WTC11 (cell line): Measurements from ENCODE around the gene SYCP2L. TPM values are rescaled to one million over a fixed set of nuclear protein-coding genes. Genes with fewer than 3 reads are reported as not detected.

Experiments used
- ATAC-seq: fragments of 200-7000 bp; cut with Tn5 transposase; 2 replicates; pipeline ENCODE4 v1.10.0; 2021; ENCODE audit warnings: mild to moderate bottlenecking, moderate library complexity
- CTCF ChIA-PET: fragments of 300-600 bp; sonication (Branson Sonifier 250); formaldehyde crosslinking; loops from one replicate; lab custom pipeline; 2021; ENCODE audit warnings: antibody characterized with exemption; lab: Charles Lee
- POLR2A ChIA-PET: fragments of 350-600 bp; sonication (Branson Sonifier 250); formaldehyde crosslinking; loops from one replicate; lab custom pipeline; 2021; ENCODE audit warnings: antibody characterized with exemption; lab: Charles Lee
- DNase-seq: peaks from one replicate; pipeline ENCODE4 v3.0.0; 2021; ENCODE audit warnings: low spot score
- H3K27ac Mint-ChIP-seq: 2 replicates; pipeline ENCODE4 v1.8.0; 2021; ENCODE audit warnings: mixed read lengths
- H3K27me3 Mint-ChIP-seq: 2 replicates; pipeline ENCODE4 v1.8.0; 2021; ENCODE audit warnings: low read depth, mild to moderate bottlenecking, moderate library complexity, mixed read lengths
- H3K36me3 Mint-ChIP-seq: 2 replicates; pipeline ENCODE4 v1.8.0; 2021; ENCODE audit warnings: mixed read lengths
- H3K4me1 Mint-ChIP-seq: 2 replicates; pipeline ENCODE4 v1.8.0; 2022; ENCODE audit warnings: mixed read lengths
- H3K4me3 Mint-ChIP-seq: 2 replicates; pipeline ENCODE4 v1.8.0; 2021; ENCODE audit warnings: mild to moderate bottlenecking, moderate library complexity, mixed read lengths
- H3K9me3 Mint-ChIP-seq: 2 replicates; pipeline ENCODE4 v1.8.0; 2021; ENCODE audit warnings: mixed read lengths
- AR ChIP-seq: fragments of 250-450 bp; sonication (Bioruptor Pico); IDR thresholded peaks from 2 replicates; pipeline ENCODE4 v1.9.0; 2021; ENCODE audit warnings: mild to moderate bottlenecking
- ATF6 ChIP-seq: sonication (generic); formaldehyde crosslinking; IDR thresholded peaks from 2 replicates; pipeline ENCODE4 v1.8.1; 2023; ENCODE audit warnings: mild to moderate bottlenecking, missing genetic modification reagents
- CBFB ChIP-seq: sonication (generic); formaldehyde crosslinking; IDR thresholded peaks from 2 replicates; pipeline ENCODE4 v1.8.1; 2022; ENCODE audit warnings: mild to moderate bottlenecking, low read depth, missing genetic modification reagents
- ELF4 ChIP-seq: sonication (generic); formaldehyde crosslinking; IDR thresholded peaks from 2 replicates; pipeline ENCODE4 v1.8.1; 2022; ENCODE audit warnings: low read depth, mild to moderate bottlenecking, moderate library complexity, missing genetic modification reagents
- ERG ChIP-seq: fragments of 250-450 bp; sonication (Bioruptor Pico); IDR thresholded peaks from 2 replicates; pipeline ENCODE4 v1.8.0; 2021; ENCODE audit warnings: mild to moderate bottlenecking
- ESRRA ChIP-seq: sonication (generic); formaldehyde crosslinking; IDR thresholded peaks from 2 replicates; pipeline ENCODE4 v1.8.1; 2022; ENCODE audit warnings: mild to moderate bottlenecking, missing genetic modification reagents, borderline replicate concordance
- GABPB1 ChIP-seq: sonication (generic); formaldehyde crosslinking; IDR thresholded peaks from 2 replicates; pipeline ENCODE4 v1.8.1; 2023; ENCODE audit warnings: mild to moderate bottlenecking, missing genetic modification reagents
- IRF1 ChIP-seq: sonication (generic); formaldehyde crosslinking; IDR thresholded peaks from 2 replicates; pipeline ENCODE4 v1.8.0; 2023; ENCODE audit warnings: missing genetic modification reagents
- JAZF1 ChIP-seq: fragments of 250-450 bp; sonication (Bioruptor Pico); IDR thresholded peaks from 2 replicates; pipeline ENCODE4 v1.9.0; 2021; ENCODE audit warnings: moderate library complexity, mild to moderate bottlenecking, inconsistent platforms
- JUN ChIP-seq: sonication (generic); formaldehyde crosslinking; IDR thresholded peaks from 2 replicates; pipeline ENCODE4 v1.8.0; 2023; ENCODE audit warnings: mild to moderate bottlenecking, missing genetic modification reagents
- KAT7 ChIP-seq: sonication (generic); formaldehyde crosslinking; IDR thresholded peaks from 2 replicates; pipeline ENCODE4 v1.8.1; 2023; ENCODE audit warnings: missing genetic modification reagents, mild to moderate bottlenecking, borderline replicate concordance
- MAX ChIP-seq: sonication (generic); formaldehyde crosslinking; IDR thresholded peaks from 2 replicates; pipeline ENCODE4 v1.8.0; 2022; ENCODE audit warnings: mild to moderate bottlenecking, missing genetic modification reagents
- MYBL2 ChIP-seq: sonication (generic); formaldehyde crosslinking; IDR thresholded peaks from 2 replicates; pipeline ENCODE4 v1.8.1; 2023; ENCODE audit warnings: mild to moderate bottlenecking, moderate library complexity, missing genetic modification reagents
- NFATC4 ChIP-seq: fragments of 250-450 bp; sonication (Bioruptor Pico); IDR thresholded peaks from 2 replicates; pipeline ENCODE4 v1.9.0; 2021; ENCODE audit warnings: mild to moderate bottlenecking
- RORB ChIP-seq: fragments of 250-450 bp; sonication (Bioruptor Pico); IDR thresholded peaks from 2 replicates; pipeline ENCODE4 v1.9.0; 2021; ENCODE audit warnings: mild to moderate bottlenecking
- STAT6 ChIP-seq: sonication (generic); formaldehyde crosslinking; conservative IDR thresholded peaks from 2 replicates; pipeline ENCODE4 v1.8.1; 2023; ENCODE audit warnings: mild to moderate bottlenecking, low read depth, missing genetic modification reagents, moderate library complexity
- TP53 ChIP-seq: sonication (generic); formaldehyde crosslinking; IDR thresholded peaks from 2 replicates; pipeline ENCODE4 v1.8.1; 2023; ENCODE audit warnings: mild to moderate bottlenecking, missing genetic modification reagents
- USF2 ChIP-seq: sonication (generic); formaldehyde crosslinking; IDR thresholded peaks from 2 replicates; pipeline ENCODE4 v1.8.1; 2023; ENCODE audit warnings: mild to moderate bottlenecking, missing genetic modification reagents, moderate library complexity
- ZMAT4 ChIP-seq: fragments of 250-450 bp; sonication (Bioruptor Pico); IDR thresholded peaks from 2 replicates; pipeline ENCODE4 v1.9.0; 2021; ENCODE audit warnings: mild to moderate bottlenecking
- ZNF263 ChIP-seq: sonication (generic); formaldehyde crosslinking; IDR thresholded peaks from 2 replicates; pipeline ENCODE4 v1.8.1; 2022; ENCODE audit warnings: low read depth, mild to moderate bottlenecking, moderate library complexity, missing genetic modification reagents
- ZNF416 ChIP-seq: fragments of 250-450 bp; sonication (Bioruptor Pico); IDR thresholded peaks from 2 replicates; pipeline ENCODE4 v1.9.0; 2021; ENCODE audit warnings: mild to moderate bottlenecking, inconsistent platforms
- total RNA-seq: library from RNA; stranded (reverse); gene quantifications from 3 replicates; pipeline ENCODE4 v1.2.3, GENCODE V29; 2021

SYCP2L gene
- total RNA-seq, 1 experiment from 2014 or later, result 5.4 TPM

GRCh38 chr6:10894958-10895357 lies 8.1 kb downstream of the SYCP2L start (continued):
- no peak for TF ChIP-seq STAT6 (CRISPR knock-in tag)

- H3K4me1 Mint-ChIP-seq, result peaks cover 6% of the 10 kb centered on the region
- POLR2A ChIA-PET, result no interaction called here
- peaks cover 10% of the 10 kb centered on the region for H3K36me3 Mint-ChIP-seq
- DNase-seq (no peak), ATAC-seq (no peak)
- CTCF ChIA-PET, result interaction anchor here (5.6 kb wide), 1 partner anchor 9 kb away, joined by 20 read pairs; the partner anchor contains the start of gene SYCP2L
- no peaks in the 10 kb centered on the region for H3K9me3 Mint-ChIP-seq
- no peak overlapping the region for H3K4me3 Mint-ChIP-seq
- H3K27ac Mint-ChIP-seq, result no peak overlapping the region
- H3K27me3 Mint-ChIP-seq, result no peaks in the 10 kb centered on the region
- TF ChIP-seq ZNF263, result no peak
- no peak for TF ChIP-seq JUN
- TF ChIP-seq KAT7, result no peak
- TF ChIP-seq, all 79 proteins: peak for 0
These were observed 9.8 kb downstream of the SYCP2L start for GRCh38 chr6:10896691-10897090.

GRCh38 chr6:10901770-10902169 lies 14.9 kb downstream of the SYCP2L start:
- Mint-ChIP-seq H3K27ac (no peak overlapping the region), H3K4me3 (no peak overlapping the region), H3K36me3 (peaks cover 10% of the 10 kb centered on the region), H3K4me1 (peaks cover 6% of the 10 kb centered on the region), H3K27me3 (no peaks in the 10 kb centered on the region), H3K9me3 (no peaks in the 10 kb centered on the region)
- DNase-seq (no peak), ATAC-seq (no peak; the same call in 1 of the 2 replicates)
- CTCF ChIA-PET, result interaction anchor here (5.6 kb wide), 1 partner anchor 14 kb away, joined by 20 read pairs; the partner anchor contains the start of gene SYCP2L
- POLR2A ChIA-PET, result no interaction called here
- no peak for TF ChIP-seq ELF4
- TF ChIP-seq JUN, result no peak
- TF ChIP-seq MAX, result no peak
- no peak for TF ChIP-seq ERG (CRISPR knock-in tag)
- TF ChIP-seq NFATC4 (CRISPR knock-in tag), result no peak
- TF ChIP-seq ZNF416 (CRISPR knock-in tag), result no peak
- TF ChIP-seq MYBL2 (CRISPR knock-in tag), result no peak
- TF ChIP-seq GABPB1 (CRISPR knock-in tag), result no peak
- TF ChIP-seq USF2 (CRISPR knock-in tag), result no peak
- no peak for TF ChIP-seq CBFB
- no peak for TF ChIP-seq ATF6 (CRISPR knock-in tag)
- TF ChIP-seq ESRRA (CRISPR knock-in tag), result no peak
- TF ChIP-seq ZMAT4 (CRISPR knock-in tag), result no peak
- TF ChIP-seq AR (CRISPR knock-in tag), result no peak
- TF ChIP-seq IRF1 (CRISPR knock-in tag), result no peak
- no peak for TF ChIP-seq JAZF1 (CRISPR knock-in tag)
- TF ChIP-seq RORB (CRISPR knock-in tag), result no peak
- no peak for TF ChIP-seq TP53 (CRISPR knock-in tag)
